ENCODE data around the gene SDC3. TPM values are rescaled to one million over a fixed set of nuclear protein-coding genes. Genes with fewer than 3 reads are reported as not detected.

The SDC3 gene
- total RNA-seq, 1 experiment from 2014 or later, result 7.7 TPM

GRCh38 chr1:30923597-30923996 is 15.0 kb upstream of the SDC3 start:
- ChIA-PET CTCF (no interaction called here), POLR2A (ENCODE audit: low non-redundant PET) (interaction anchor here (0.6 kb wide), 1 partner anchor 10 kb away, joined by 3 read pairs; no protein-coding TSS in a partner anchor)
- intact Hi-C loops (cut with micrococcal nuclease; ENCODE audit: unreplicated experiment), result no loop called here
- Histone ChIP-seq H3K27ac (ENCODE audit: low read depth, low read length, poor library complexity, severe bottlenecking) (no peak overlapping the region), H3K9me3 (ENCODE audit: low read depth, low read length, poor library complexity, severe bottlenecking) (no peaks in the 10 kb centered on the region), H3K27me3 (replicated peaks; ENCODE audit: insufficient read depth, low read depth, low read length, poor library complexity) (no peaks in the 10 kb centered on the region), H3K36me3 (ENCODE audit: insufficient read depth, low read length, poor library complexity, severe bottlenecking) (no peaks in the 10 kb centered on the region), H3K4me3 (ENCODE audit: low read depth, low read length, poor library complexity, severe bottlenecking) (no peak overlapping the region), H3K4me1 (ENCODE audit: insufficient read depth, low read length, poor library complexity, severe bottlenecking) (no peaks in the 10 kb centered on the region)
- BruUV-seq (replicated peaks), result no TSS peak
- no peak for TF ChIP-seq CTCF (conservative IDR thresholded peaks at IDR 0.05; ENCODE audit: low read depth, low read length)
- no peak for TF ChIP-seq EZH2 (IDR thresholded peaks at IDR 0.05; ENCODE audit: borderline replicate concordance, low read depth, low read length, poor library complexity, severe bottlenecking)
- DNase-seq (ENCODE audit: low spot score), result no peak

- intact Hi-C loops (cut with micrococcal nuclease; ENCODE audit: unreplicated experiment), result no loop called here
- ChIA-PET CTCF (no interaction called here), POLR2A (ENCODE audit: low non-redundant PET) (no interaction called here)
- Histone ChIP-seq H3K27ac (ENCODE audit: low read depth, low read length, poor library complexity, severe bottlenecking) (no peak overlapping the region), H3K36me3 (ENCODE audit: insufficient read depth, low read length, poor library complexity, severe bottlenecking) (no peaks in the 10 kb centered on the region), H3K9me3 (ENCODE audit: low read depth, low read length, poor library complexity, severe bottlenecking) (no peaks in the 10 kb centered on the region), H3K4me1 (ENCODE audit: insufficient read depth, low read length, poor library complexity, severe bottlenecking) (no peaks in the 10 kb centered on the region), H3K4me3 (ENCODE audit: low read depth, low read length, poor library complexity, severe bottlenecking) (no peak overlapping the region), H3K27me3 (replicated peaks; ENCODE audit: insufficient read depth, low read depth, low read length, poor library complexity) (no peaks in the 10 kb centered on the region)
- peak; percentile 48 for DNase-seq (ENCODE audit: low spot score)
- no TSS peak for BruUV-seq (replicated peaks)
- no peak for TF ChIP-seq EZH2 (IDR thresholded peaks at IDR 0.05; ENCODE audit: borderline replicate concordance, low read depth, low read length, poor library complexity, severe bottlenecking)
- TF ChIP-seq CTCF (conservative IDR thresholded peaks at IDR 0.05; ENCODE audit: low read depth, low read length), result no peak
Observed at GRCh38 chr1:30920827-30921226, 12.3 kb upstream of the SDC3 start.

GRCh38 chr1:30919025-30919881 is 10.7 kb upstream of the SDC3 start:
- DNase-seq (ENCODE audit: low spot score), result peak; percentile 55
- intact Hi-C loops (cut with micrococcal nuclease; ENCODE audit: unreplicated experiment), result no loop called here

More at GRCh38 chr1:30919025-30919881, 10.7 kb upstream of the SDC3 start:
- no peak overlapping the region for H3K4me3 ChIP-seq (ENCODE audit: low read depth, low read length, poor library complexity, severe bottlenecking)
- BruUV-seq (replicated peaks), result no TSS peak
- TF ChIP-seq CTCF (conservative IDR thresholded peaks at IDR 0.05; ENCODE audit: low read depth, low read length) (no peak), EZH2 (IDR thresholded peaks at IDR 0.05; ENCODE audit: borderline replicate concordance, low read depth, low read length, poor library complexity, severe bottlenecking) (no peak)
- H3K9me3 ChIP-seq (ENCODE audit: low read depth, low read length, poor library complexity, severe bottlenecking), result no peaks in the 10 kb centered on the region
- H3K27ac ChIP-seq (ENCODE audit: low read depth, low read length, poor library complexity, severe bottlenecking), result no peak overlapping the region
- ChIA-PET POLR2A (ENCODE audit: low non-redundant PET) (interaction anchor here (0.5 kb wide), 1 partner anchor 133 kb away, joined by 3 read pairs; no protein-coding TSS in a partner anchor), CTCF (interaction anchor here (1.7 kb wide), 1 partner anchor 117 kb away, joined by 4 read pairs; no protein-coding TSS in a partner anchor)
- H3K27me3 ChIP-seq (replicated peaks; ENCODE audit: insufficient read depth, low read depth, low read length, poor library complexity), result no peaks in the 10 kb centered on the region
- H3K4me1 ChIP-seq (ENCODE audit: insufficient read depth, low read length, poor library complexity, severe bottlenecking), result no peaks in the 10 kb centered on the region
- H3K36me3 ChIP-seq (ENCODE audit: insufficient read depth, low read length, poor library complexity, severe bottlenecking), result no peaks in the 10 kb centered on the region
